ENCODE measurements around the gene PRKCE. TPM values are rescaled to one million over a fixed set of nuclear protein-coding genes. Genes with fewer than 3 reads are reported as not detected.

PRKCE gene
- total RNA-seq, 1 experiment from 2014 or later = 14.0 TPM

DNA sequence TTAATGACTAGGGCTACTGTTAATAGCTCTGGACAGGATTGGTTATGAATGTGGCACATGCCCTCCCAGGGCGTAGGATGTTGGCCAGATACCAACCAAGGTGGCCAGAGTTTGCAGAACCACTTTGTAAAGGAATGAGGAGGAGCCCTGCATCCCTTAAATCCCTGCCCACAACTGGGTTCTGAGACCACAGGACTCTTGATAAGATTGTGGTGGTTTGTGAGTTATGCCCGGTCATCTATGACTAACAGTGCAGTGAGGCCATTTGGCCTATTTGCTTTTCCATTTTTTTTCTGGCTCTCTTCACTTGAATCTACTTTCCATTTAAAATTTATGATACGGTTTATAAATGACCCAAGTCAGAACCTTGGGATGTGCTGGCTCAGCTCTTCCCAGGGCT, 294.5 kb downstream of the PRKCE start:
- H3K27me3 ChIP-seq (ENCODE audit: control insufficient read depth, insufficient read depth, low read length) = no peaks in the 10 kb centered on the region
- no peaks in the 10 kb centered on the region for H3K9me3 ChIP-seq (ENCODE audit: control insufficient read depth, insufficient read depth, low read depth, low read length)
- ChIA-PET CTCF (no interaction called here), POLR2A (interaction anchor here (0.6 kb wide), 1 partner anchor 292 kb away, joined by 3 read pairs; no protein-coding TSS in a partner anchor)
- ATAC-seq (peak; percentile 87), DNase-seq (ENCODE audit: low read depth, low spot score) (no peak)
- H3K4me1 ChIP-seq (ENCODE audit: control insufficient read depth, insufficient read depth, low read length) = peaks cover 24% of the 10 kb centered on the region
- BruUV-seq (replicated peaks) = no TSS peak
- H3K36me3 ChIP-seq (ENCODE audit: control insufficient read depth, insufficient read depth, low read length) = no peaks in the 10 kb centered on the region
- in situ Hi-C loops (cut with HindIII; ENCODE audit: low pct_unique_long_range_greater_than_20kb, low sequenced_read_pairs) = no loop called here
- no peak overlapping the region for H3K4me3 ChIP-seq (ENCODE audit: low read depth in 2 of 2, low read length in 2 of 2)
- no peak for TF ChIP-seq CTCF (IDR thresholded peaks at IDR 0.05)
- no peak for TF ChIP-seq POLR2AphosphoS5 (IDR thresholded peaks at IDR 0.05; ENCODE audit: low read depth, low read length)
- TF ChIP-seq SIN3A (IDR thresholded peaks at IDR 0.05; ENCODE audit: borderline replicate concordance, insufficient read depth, low read depth, low read length) = no peak
- TF ChIP-seq REST (IDR thresholded peaks at IDR 0.05; ENCODE audit: insufficient read depth in 1 of 2, low read depth in 2 of 2, low read length in 1 of 2) = no peak
- no peak for TF ChIP-seq TCF7L2 (IDR thresholded peaks at IDR 0.05; ENCODE audit: low read depth, low read length)
- H3K27ac ChIP-seq (ENCODE audit: low read length) = no peak overlapping the region; the same call in 1 of the 2 replicates
- intact Hi-C loops (cut with micrococcal nuclease; ENCODE audit: unreplicated experiment) = no loop called here

- Histone ChIP-seq H3K27ac (ENCODE audit: low read length) (no peak overlapping the region), H3K4me3 (ENCODE audit: low read depth in 2 of 2, low read length in 2 of 2) (no peak overlapping the region), H3K9me3 (ENCODE audit: control insufficient read depth, insufficient read depth, low read depth, low read length) (no peaks in the 10 kb centered on the region), H3K4me1 (ENCODE audit: control insufficient read depth, insufficient read depth, low read length) (peaks cover 7% of the 10 kb centered on the region), H3K27me3 (ENCODE audit: control insufficient read depth, insufficient read depth, low read length) (no peaks in the 10 kb centered on the region), H3K36me3 (ENCODE audit: control insufficient read depth, insufficient read depth, low read length) (no peaks in the 10 kb centered on the region)
- ChIA-PET POLR2A (no interaction called here), CTCF (interaction anchor here (0.6 kb wide), 1 partner anchor 299 kb away, joined by 3 read pairs; the partner anchor contains the start of gene PRKCE)
- in situ Hi-C loops (cut with HindIII; ENCODE audit: low pct_unique_long_range_greater_than_20kb, low sequenced_read_pairs) (no loop called here), intact Hi-C loops (cut with micrococcal nuclease; ENCODE audit: unreplicated experiment) (no loop called here)
- TF ChIP-seq REST (IDR thresholded peaks at IDR 0.05; ENCODE audit: insufficient read depth in 1 of 2, low read depth in 2 of 2, low read length in 1 of 2) = no peak
- no peak for TF ChIP-seq POLR2AphosphoS5 (IDR thresholded peaks at IDR 0.05; ENCODE audit: low read depth, low read length)
- no peak for TF ChIP-seq CTCF (IDR thresholded peaks at IDR 0.05)
- no peak for TF ChIP-seq TCF7L2 (IDR thresholded peaks at IDR 0.05; ENCODE audit: low read depth, low read length)
- TF ChIP-seq SIN3A (IDR thresholded peaks at IDR 0.05; ENCODE audit: borderline replicate concordance, insufficient read depth, low read depth, low read length) = no peak
- BruUV-seq (replicated peaks) = no TSS peak
- no peak for ATAC-seq
- DNase-seq (ENCODE audit: low read depth, low spot score) = no peak
These were observed 299.1 kb downstream of the PRKCE start for GRCh38 chr2:45950606-45951005.
